K562 (cell line): ENCODE measurements around the gene CLIC1. TPM values are rescaled to one million over a fixed set of nuclear protein-coding genes. Genes with fewer than 3 reads are reported as not detected.

ENCODE experiments used
- ATF2 ChIP-seq: sonication (generic); formaldehyde crosslinking; IDR thresholded peaks from 2 replicates; pipeline ENCODE4 v1.8.1; 2022; ENCODE audit warnings: missing genetic modification reagents
- CHD4 ChIP-seq: fragments of 200-600 bp; sonication (generic); IDR thresholded peaks from 3 replicates; pipeline ENCODE4 v1.6.1; 2012; ENCODE audit warnings: low read depth, mild to moderate bottlenecking, mixed read lengths, low read length, inconsistent platforms; ENCODE audit not compliant: insufficient read depth, insufficient replicate concordance, poor library complexity, severe bottlenecking
- COPS2 ChIP-seq: fragments of 450-650 bp; conservative IDR thresholded peaks from 2 replicates; pipeline ENCODE4 v1.6.1; 2016; ENCODE audit warnings: mild to moderate bottlenecking, moderate library complexity
- FOS ChIP-seq: IDR thresholded peaks from 3 replicates; pipeline ENCODE4 v1.6.1; 2011; ENCODE audit not compliant: insufficient read length; ENCODE audit errors: extremely low read depth
- FOXJ3 ChIP-seq: sonication (generic); formaldehyde crosslinking; IDR thresholded peaks from 2 replicates; pipeline ENCODE4 v1.4.0; 2020; ENCODE audit warnings: mild to moderate bottlenecking, missing genetic modification reagents
- GABPB1 ChIP-seq: sonication (generic); formaldehyde crosslinking; IDR thresholded peaks from 2 replicates; pipeline ENCODE4 v1.8.0; 2022; ENCODE audit warnings: mild to moderate bottlenecking, missing genetic modification reagents
- HMG20B ChIP-seq: fragments of 250-450 bp; sonication (Bioruptor Pico); IDR thresholded peaks from 2 replicates; pipeline ENCODE4 v1.5.0; 2021; ENCODE audit warnings: mild to moderate bottlenecking
- JUND ChIP-seq, 2 experiments: IDR thresholded peaks; 2 replicates in 1 of 2; 3 replicates in 1 of 2; pipeline ENCODE4 v1.6.1; 2011; ENCODE audit warnings: borderline replicate concordance in 2 of 2, low read depth in 2 of 2, low read length in 2 of 2, improper control_type of control experiment in 1 of 2, missing biosample characterization in 1 of 2, missing genetic modification characterization in 1 of 2, missing genetic modification reagents in 1 of 2
- NCOA6 ChIP-seq: fragments of 450-650 bp; IDR thresholded peaks from 2 replicates; pipeline ENCODE4 v1.6.1; 2017; ENCODE audit warnings: mild to moderate bottlenecking
- NFYB ChIP-seq: IDR thresholded peaks from 2 replicates; pipeline ENCODE4 v1.6.1; 2011; ENCODE audit warnings: mild to moderate bottlenecking, moderate library complexity; ENCODE audit not compliant: insufficient read length; ENCODE audit errors: extremely low read depth
- PATZ1 ChIP-seq: fragments of 250-450 bp; sonication (Bioruptor Pico); IDR thresholded peaks from 2 replicates; pipeline ENCODE4 v1.5.0; 2020; ENCODE audit warnings: mild to moderate bottlenecking, borderline replicate concordance
- PHF21A ChIP-seq: fragments of 450-650 bp; IDR thresholded peaks from 2 replicates; pipeline ENCODE4 v1.6.1; 2017; ENCODE audit warnings: low read depth, borderline replicate concordance
- PTTG1 ChIP-seq: fragments of 450-650 bp; IDR thresholded peaks from 2 replicates; pipeline ENCODE4 v1.6.1; 2016; ENCODE audit warnings: low read depth, mild to moderate bottlenecking, missing genetic modification characterization, missing compliant biosample characterization
- RCOR1 ChIP-seq, 2 experiments: IDR thresholded peaks; 2 replicates each; pipeline ENCODE4 v1.6.1; 2012; ENCODE audit warnings: low read depth in 2 of 2, low read length in 2 of 2, borderline replicate concordance in 1 of 2, improper control_type of control experiment in 1 of 2
- SIX5 ChIP-seq, 2 experiments: IDR thresholded peaks; 2 replicates each; pipeline ENCODE4 v1.6.1; 2011; ENCODE audit warnings: low read length in 2 of 2, borderline replicate concordance in 1 of 2, low read depth in 1 of 2, mild to moderate bottlenecking in 1 of 2, moderate library complexity in 1 of 2; ENCODE audit not compliant: insufficient read depth in 1 of 2
- SMAD3 ChIP-seq: fragments of 450-650 bp; formaldehyde crosslinking; conservative IDR thresholded peaks from 2 replicates; pipeline ENCODE4 v1.4.0; 2020; ENCODE audit warnings: mild to moderate bottlenecking
- TAL1 ChIP-seq: fragments of 450-650 bp; IDR thresholded peaks from 2 replicates; pipeline ENCODE4 v1.6.1; 2016; ENCODE audit warnings: mild to moderate bottlenecking
- TBL1XR1 ChIP-seq, 2 experiments: IDR thresholded peaks; 2 replicates each; pipeline ENCODE4 v1.6.1; 2012; ENCODE audit warnings: improper control_type of control experiment in 2 of 2, low read length in 2 of 2, mild to moderate bottlenecking in 1 of 2
- ZC3H4 ChIP-seq: sonication (generic); formaldehyde crosslinking; IDR thresholded peaks from 2 replicates; pipeline ENCODE4 v1.9.0; 2021; ENCODE audit warnings: missing genetic modification reagents, borderline replicate concordance
- ZC3H8 ChIP-seq: fragments of 450-650 bp; IDR thresholded peaks from 2 replicates; pipeline ENCODE4 v1.6.1; 2017
- ZNF121 ChIP-seq: sonication (generic); formaldehyde crosslinking; conservative IDR thresholded peaks from 2 replicates; pipeline ENCODE4 v1.8.0; 2022; ENCODE audit warnings: missing genetic modification reagents
- ZNF197 ChIP-seq: fragments of 200-800 bp; sonication (Bioruptor generic); IDR thresholded peaks from 2 replicates; pipeline ENCODE4 v1.6.1; 2016; ENCODE audit warnings: low read depth, missing genetic modification characterization, missing compliant biosample characterization
- ZNF511 ChIP-seq: sonication (generic); formaldehyde crosslinking; IDR thresholded peaks from 2 replicates; pipeline ENCODE4 v1.8.0; 2022; ENCODE audit warnings: mild to moderate bottlenecking, missing genetic modification reagents
- ZNF551 ChIP-seq: fragments of 250-450 bp; sonication (Bioruptor Pico); IDR thresholded peaks from 2 replicates; pipeline ENCODE4 v1.5.0; 2021; ENCODE audit warnings: mild to moderate bottlenecking, moderate library complexity
- polyA plus RNA-seq, 8 experiments: library from polyadenylated mRNA; depleted of rRNA in 4 of 8; stranded (reverse) in 5 of 8; unstranded in 3 of 8; fragments of >200 nt; fragmentation: Nextera tagmentation in 2 of 8; fragmentation: Illumina TruSeq in 1 of 8; extraction: Ambion mirVana in 2 of 8; extraction: Trizol in 1 of 8; gene quantifications; 2 replicates each; pipeline versions ENCODE4 v1.2.1 to v1.2.3, GENCODE V29; 2011 to 2014; ENCODE audit warnings: inconsistent platforms in 1 of 8, missing spikeins in 1 of 8
- total RNA-seq, 7 experiments: library from RNA; depleted of rRNA in 6 of 7; stranded (reverse); fragments of >200 nt in 6 of 7; fragmentation: Illumina TruSeq in 2 of 7; extraction: Trizol in 2 of 7; gene quantifications; 2 replicates each; pipeline versions ENCODE4 v1.2.1 to v1.2.3, GENCODE V29; 2011 to 2021; ENCODE audit warnings: low replicate concordance in 1 of 7

The CLIC1 gene
- total and polyA plus RNA-seq, 9 of the 15 experiments (the other 6 are each of a cell fraction or from before 2014, with no cell fraction given), result 1,267 to 2,419 (median 1,808) TPM

GRCh38 chr6:31737991-31738979 lies 2.0 kb upstream of the CLIC1 start (continued):
- TF ChIP-seq PATZ1 (CRISPR knock-in tag) (peak; percentile 80; the same call in 1 of the 2 replicates), PHF21A (no peak), HMG20B (CRISPR knock-in tag) (no peak), ZNF511 (CRISPR knock-in tag) (no peak), CHD4 (no peak), FOXJ3 (no peak), TAL1 (no peak), ZC3H8 (no peak; the same call in 1 of the 2 replicates), COPS2 (no peak), NFYB (no peak), SMAD3 (CRISPR knock-in tag) (peak; percentile 67), GABPB1 (CRISPR knock-in tag) (no peak), ATF2 (CRISPR knock-in tag) (no peak), TBL1XR1 (IDR thresholded peaks at IDR 0.05; ENCODE audit: low read length in 2 of 2) (peak; percentile 77 to 95), SIX5 (IDR thresholded peaks at IDR 0.05; ENCODE audit: borderline replicate concordance in 1 of 2, insufficient read depth in 1 of 2, low read depth in 1 of 2, low read length in 2 of 2) (no peak), NCOA6 (no peak), RCOR1 (IDR thresholded peaks at IDR 0.05; ENCODE audit: borderline replicate concordance in 1 of 2, low read depth in 2 of 2, low read length in 2 of 2) (peak in 1 of 2 experiments; percentile 94; a peak in 3 of 4 replicates), FOS (no peak), ZC3H4 (CRISPR knock-in tag) (no peak), PTTG1 (tag) (no peak), ZNF121 (no peak), ZNF551 (no peak), JUND (IDR thresholded peaks at IDR 0.05; ENCODE audit: borderline replicate concordance, low read depth, low read length) (peak; percentile 96), JUND (tag; IDR thresholded peaks at IDR 0.05; ENCODE audit: borderline replicate concordance, low read depth, low read length) (peak; percentile 91; the same call in 2 of the 3 replicates), ZNF197 (CRISPR knock-in tag) (no peak)
